ENCODE data around the gene MPLKIP. TPM values are rescaled to one million over a fixed set of nuclear protein-coding genes. Genes with fewer than 3 reads are reported as not detected.
"Not testable (repeated sequence)": the region's sequence is repeated elsewhere in the genome, so short reads cannot be mapped to it uniquely, and the experiment has no call there.

The MPLKIP gene
- total and polyA plus RNA-seq, 2 experiments from 2014 or later, result 44.6 to 51.5 TPM

DNA sequence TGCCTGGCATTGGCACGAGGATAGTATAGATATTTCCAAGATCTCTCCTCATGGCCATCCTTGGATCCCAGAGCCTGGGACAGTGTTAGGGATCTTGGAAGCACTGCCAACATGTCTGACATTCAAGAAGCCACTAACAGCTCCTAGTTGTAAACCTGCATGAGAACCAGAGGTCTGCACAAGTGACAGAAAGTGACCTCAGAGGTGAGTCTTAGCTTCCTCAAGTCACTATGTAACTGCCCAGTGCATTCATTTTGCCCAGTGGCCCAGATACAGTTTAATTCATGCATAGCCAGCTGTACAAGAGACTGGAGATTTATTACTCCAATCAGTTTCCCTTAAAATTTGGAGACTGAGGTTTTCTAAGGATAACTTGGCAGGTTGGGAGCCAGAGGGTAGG is 17.1 kb upstream of the MPLKIP start:
- Histone ChIP-seq H3K27ac (no peak overlapping the region), H3K9me2 (ENCODE audit: insufficient read depth) (no peaks in the 10 kb centered on the region), H3K36me3 (ENCODE audit: low read depth) (no peaks in the 10 kb centered on the region), H4K20me1 (ENCODE audit: insufficient read depth) (no peaks in the 10 kb centered on the region), H3K79me2 (ENCODE audit: insufficient read depth) (no peaks in the 10 kb centered on the region), H3K27me3 (replicated peaks; ENCODE audit: insufficient read depth) (no peaks in the 10 kb centered on the region), H3K4me1 (ENCODE audit: insufficient read depth) (no peaks in the 10 kb centered on the region), H3K9ac (no peak overlapping the region), H3K9me3 (ENCODE audit: low read depth) (no peaks in the 10 kb centered on the region), H3K4me2 (ENCODE audit: unreplicated experiment) (no peak overlapping the region), H3F3A (ENCODE audit: insufficient read depth) (no peaks in the 10 kb centered on the region), H2AFZ (no peak overlapping the region), H3K4me3 (no peak overlapping the region)
- TF ChIP-seq EZH2 (IDR thresholded peaks at IDR 0.05; ENCODE audit: insufficient read depth, poor library complexity, severe bottlenecking) (no peak), EZH2phosphoT487 (IDR thresholded peaks at IDR 0.05; ENCODE audit: insufficient read depth, low read depth) (no peak)
- in situ Hi-C loops (cut with MboI), result no loop called here
- DNase-seq, result no peak
- 89 to 96% methylated on average over 1 of the region's 1 CpG for WGBS, 2 experiments (ENCODE audit: low coverage in 1 of 2, low lambda C conversion rate in 2 of 2, missing lambda C conversion rate in 2 of 2)

DNA sequence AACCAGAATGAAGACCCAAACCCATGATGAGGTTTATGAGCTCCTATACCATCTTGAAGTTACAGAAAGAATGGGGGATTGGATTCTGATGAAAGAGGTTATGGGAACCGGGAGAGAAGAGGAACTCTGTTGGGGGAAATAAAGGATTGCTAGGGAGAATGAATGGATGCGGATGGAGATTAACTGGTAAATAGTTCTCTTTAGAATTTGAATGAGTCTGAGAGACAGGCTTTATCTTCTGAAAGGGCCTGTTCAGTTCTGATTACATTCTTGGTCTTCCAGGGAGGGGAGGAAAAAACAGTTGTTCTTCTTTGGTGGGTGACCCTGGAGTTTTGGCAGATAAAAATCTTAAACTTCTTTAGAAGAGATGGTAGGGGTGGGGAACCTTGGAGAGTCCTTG is 14.2 kb upstream of the MPLKIP start:
- H3K9ac ChIP-seq, result no peak overlapping the region
- no peaks in the 10 kb centered on the region for H3K79me2 ChIP-seq (ENCODE audit: insufficient read depth)
- 97 to 98% methylated on average over 2 of the region's 2 CpGs for WGBS, 2 experiments (ENCODE audit: low coverage in 1 of 2, low lambda C conversion rate in 2 of 2, missing lambda C conversion rate in 2 of 2)
- in situ Hi-C loops (cut with MboI), result no loop called here
- no peaks in the 10 kb centered on the region for H3K36me3 ChIP-seq (ENCODE audit: low read depth)
- no peak for DNase-seq
- H4K20me1 ChIP-seq (ENCODE audit: insufficient read depth), result no peaks in the 10 kb centered on the region
- H2AFZ ChIP-seq, result no peak overlapping the region
- no peaks in the 10 kb centered on the region for H3F3A ChIP-seq (ENCODE audit: insufficient read depth)
- TF ChIP-seq EZH2 (IDR thresholded peaks at IDR 0.05; ENCODE audit: insufficient read depth, poor library complexity, severe bottlenecking) (no peak), EZH2phosphoT487 (IDR thresholded peaks at IDR 0.05; ENCODE audit: insufficient read depth, low read depth) (no peak)
- H3K27ac ChIP-seq, result no peak overlapping the region
- H3K4me1 ChIP-seq (ENCODE audit: insufficient read depth), result no peaks in the 10 kb centered on the region
- no peaks in the 10 kb centered on the region for H3K9me3 ChIP-seq (ENCODE audit: low read depth)
- H3K4me3 ChIP-seq, result no peak overlapping the region
- H3K4me2 ChIP-seq (ENCODE audit: unreplicated experiment), result no peak overlapping the region
- no peaks in the 10 kb centered on the region for H3K9me2 ChIP-seq (ENCODE audit: insufficient read depth)
- H3K27me3 ChIP-seq (replicated peaks; ENCODE audit: insufficient read depth), result no peaks in the 10 kb centered on the region

DNA sequence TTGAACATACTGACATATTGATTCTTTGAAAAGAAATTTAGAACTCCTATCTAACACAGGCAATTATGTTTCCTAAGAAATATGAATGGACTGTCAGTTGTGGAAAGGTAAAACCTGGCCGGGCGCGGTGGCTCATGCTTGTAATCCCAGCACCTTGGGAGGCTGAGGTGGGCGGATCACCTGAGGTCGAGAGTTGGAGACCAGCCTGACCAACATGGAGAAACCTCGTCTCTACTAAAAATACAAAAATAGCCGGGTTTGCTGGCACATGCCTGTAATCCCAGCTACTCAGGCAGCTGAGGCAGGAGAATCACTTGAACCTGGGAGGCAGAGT is 13.8 kb upstream of the MPLKIP start:
- 95 to 96% methylated on average over 7 of the region's 7 CpGs for WGBS, 2 experiments (ENCODE audit: low coverage in 1 of 2, low lambda C conversion rate in 2 of 2, missing lambda C conversion rate in 2 of 2)
- H3K4me2 ChIP-seq (ENCODE audit: unreplicated experiment); DNase-seq; H4K20me1 ChIP-seq (ENCODE audit: insufficient read depth); H3K4me3 ChIP-seq; H3K9me2 ChIP-seq (ENCODE audit: insufficient read depth); H3K9ac ChIP-seq; H3F3A ChIP-seq (ENCODE audit: insufficient read depth); in situ Hi-C loops (cut with MboI); H3K9me3 ChIP-seq (ENCODE audit: low read depth); H3K27ac ChIP-seq; H3K27me3 ChIP-seq (replicated peaks; ENCODE audit: insufficient read depth); H3K36me3 ChIP-seq (ENCODE audit: low read depth); H2AFZ ChIP-seq; H3K4me1 ChIP-seq (ENCODE audit: insufficient read depth); H3K79me2 ChIP-seq (ENCODE audit: insufficient read depth): not testable (repeated sequence)

DNA sequence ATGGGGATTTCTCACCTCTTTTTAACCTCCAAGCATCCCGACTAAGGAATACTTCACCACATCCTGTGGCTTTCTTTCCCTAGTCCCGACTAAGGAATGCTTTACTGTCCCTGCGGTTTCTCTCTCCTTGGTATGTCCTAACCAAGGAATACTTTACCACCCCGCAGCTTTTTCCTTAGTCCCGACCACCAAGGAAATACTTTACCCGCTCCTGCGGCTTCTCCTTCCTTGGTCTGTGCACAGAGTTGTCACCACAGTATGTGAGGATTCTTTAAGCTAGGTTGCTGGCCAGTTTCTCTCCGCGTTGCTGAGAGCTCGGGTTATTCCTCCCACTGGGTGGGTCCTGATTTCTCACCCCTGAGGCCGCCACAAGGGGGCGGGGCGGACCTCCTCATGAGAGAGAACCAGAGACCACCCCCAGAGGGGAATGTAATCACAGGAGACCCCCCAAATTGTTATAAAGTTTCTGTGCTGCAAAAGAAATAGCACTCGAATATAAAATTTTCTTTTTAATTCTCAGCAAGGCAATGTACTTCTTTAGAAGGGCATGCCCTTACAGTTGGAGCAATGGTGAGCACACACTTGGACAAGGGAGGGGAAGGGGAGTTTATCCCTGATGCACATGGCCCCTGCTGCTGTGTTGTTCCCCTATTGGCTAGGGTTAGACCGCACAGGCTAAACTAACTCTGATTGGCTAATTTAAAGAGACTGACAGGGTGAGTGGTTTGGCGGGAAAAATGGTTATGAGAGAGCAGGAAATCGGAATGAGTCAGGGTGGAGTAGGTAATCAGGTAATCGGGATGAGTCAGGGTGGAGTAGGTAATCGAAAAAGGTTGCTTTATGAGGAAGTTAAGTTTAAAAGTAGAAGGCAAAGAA is 13.2 kb upstream of the MPLKIP start:
- H3K4me3 ChIP-seq, result no peak overlapping the region

DNA sequence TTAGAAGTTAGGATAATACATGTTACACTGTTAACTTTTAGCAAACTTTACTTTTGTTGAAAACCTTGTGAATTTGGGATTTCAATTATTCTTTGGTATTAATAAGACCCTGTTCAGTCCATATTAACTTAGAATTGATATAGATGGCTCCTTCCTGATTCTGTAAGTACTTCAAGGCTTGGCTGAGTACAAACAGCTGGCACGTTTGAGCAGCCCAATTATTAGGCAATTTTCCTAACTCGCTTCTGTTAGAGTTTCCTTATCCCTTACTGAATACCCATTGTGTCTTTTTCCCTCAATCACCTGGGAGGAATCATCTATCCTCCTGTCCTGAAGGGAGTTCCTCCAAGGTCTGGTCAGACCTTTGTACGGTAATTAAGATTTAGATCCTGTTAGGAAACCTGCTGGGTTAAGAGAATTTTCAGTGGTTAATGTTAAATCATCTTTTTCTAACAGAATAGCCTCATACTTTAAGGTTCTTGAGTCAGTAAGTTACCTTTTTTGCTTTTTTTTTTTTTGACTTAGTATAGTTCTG is 11.2 kb upstream of the MPLKIP start:
- not testable (repeated sequence) for H3K4me3 ChIP-seq, DNase-seq

More for the DNA sequence above, 13.2 kb upstream of the MPLKIP start:
- Histone ChIP-seq H3K27me3 (replicated peaks; ENCODE audit: insufficient read depth) (no peaks in the 10 kb centered on the region), H2AFZ (no peak overlapping the region), H4K20me1 (ENCODE audit: insufficient read depth) (no peaks in the 10 kb centered on the region), H3K9ac (no peak overlapping the region), H3K27ac (no peak overlapping the region), H3K4me1 (ENCODE audit: insufficient read depth) (no peaks in the 10 kb centered on the region), H3K36me3 (ENCODE audit: low read depth) (no peaks in the 10 kb centered on the region), H3K9me2 (ENCODE audit: insufficient read depth) (no peaks in the 10 kb centered on the region), H3K79me2 (ENCODE audit: insufficient read depth) (no peaks in the 10 kb centered on the region), H3K4me2 (ENCODE audit: unreplicated experiment) (no peak overlapping the region), H3K9me3 (ENCODE audit: low read depth) (no peaks in the 10 kb centered on the region), H3F3A (ENCODE audit: insufficient read depth) (no peaks in the 10 kb centered on the region)
- no peak for DNase-seq
- TF ChIP-seq EZH2phosphoT487 (IDR thresholded peaks at IDR 0.05; ENCODE audit: insufficient read depth, low read depth) (no peak), EZH2 (IDR thresholded peaks at IDR 0.05; ENCODE audit: insufficient read depth, poor library complexity, severe bottlenecking) (no peak)
- 80 to 81% methylated on average over 17 to 19 of the region's 19 CpGs for WGBS, 2 experiments (ENCODE audit: low coverage in 1 of 2, low lambda C conversion rate in 2 of 2, missing lambda C conversion rate in 2 of 2)
- in situ Hi-C loops (cut with MboI), result no loop called here

DNA sequence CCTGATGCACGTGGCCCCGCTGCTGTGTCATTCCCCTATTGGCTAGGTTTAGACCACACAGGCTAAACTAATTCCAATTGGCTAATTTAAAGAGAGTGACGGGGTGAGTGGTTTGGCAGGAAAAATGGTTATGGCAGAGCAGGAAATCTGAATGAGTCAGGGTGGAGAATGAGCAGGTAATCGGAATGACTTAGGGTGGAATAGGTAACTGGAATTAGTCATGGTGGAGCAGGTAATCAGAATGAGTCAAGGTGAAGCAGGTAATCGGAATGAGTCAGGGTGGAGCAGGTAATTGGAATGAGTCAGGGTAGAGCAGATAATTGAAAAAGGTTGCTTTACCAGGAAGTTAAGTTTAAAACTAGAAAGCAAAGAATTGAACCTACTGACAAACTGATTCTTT is 7.5 kb upstream of the MPLKIP start:
- H3K4me1 ChIP-seq (ENCODE audit: insufficient read depth); H3F3A ChIP-seq (ENCODE audit: insufficient read depth); H3K9ac ChIP-seq; in situ Hi-C loops (cut with MboI); H3K4me2 ChIP-seq (ENCODE audit: unreplicated experiment); H3K27me3 ChIP-seq (replicated peaks; ENCODE audit: insufficient read depth); H2AFZ ChIP-seq; H3K9me3 ChIP-seq (ENCODE audit: low read depth); H4K20me1 ChIP-seq (ENCODE audit: insufficient read depth); H3K4me3 ChIP-seq; H3K27ac ChIP-seq; DNase-seq; H3K9me2 ChIP-seq (ENCODE audit: insufficient read depth); H3K36me3 ChIP-seq (ENCODE audit: low read depth); H3K79me2 ChIP-seq (ENCODE audit: insufficient read depth): not testable (repeated sequence)
- WGBS, 2 experiments (ENCODE audit: low coverage in 1 of 2, low lambda C conversion rate in 2 of 2, missing lambda C conversion rate in 2 of 2), result 89 to 93% methylated on average over 5 of the region's 5 CpGs

More for the DNA sequence above, 11.2 kb upstream of the MPLKIP start:
- in situ Hi-C loops (cut with MboI); H3F3A ChIP-seq (ENCODE audit: insufficient read depth); H3K4me1 ChIP-seq (ENCODE audit: insufficient read depth); H3K79me2 ChIP-seq (ENCODE audit: insufficient read depth); H3K9ac ChIP-seq; H3K9me2 ChIP-seq (ENCODE audit: insufficient read depth); H2AFZ ChIP-seq; H3K27ac ChIP-seq; H3K9me3 ChIP-seq (ENCODE audit: low read depth); H3K27me3 ChIP-seq (replicated peaks; ENCODE audit: insufficient read depth); H3K4me2 ChIP-seq (ENCODE audit: unreplicated experiment); H3K36me3 ChIP-seq (ENCODE audit: low read depth); H4K20me1 ChIP-seq (ENCODE audit: insufficient read depth): not testable (repeated sequence)
- WGBS, 2 experiments (ENCODE audit: low coverage in 1 of 2, low lambda C conversion rate in 2 of 2, missing lambda C conversion rate in 2 of 2), result 52 to 60% methylated on average over 3 of the region's 3 CpGs

DNA sequence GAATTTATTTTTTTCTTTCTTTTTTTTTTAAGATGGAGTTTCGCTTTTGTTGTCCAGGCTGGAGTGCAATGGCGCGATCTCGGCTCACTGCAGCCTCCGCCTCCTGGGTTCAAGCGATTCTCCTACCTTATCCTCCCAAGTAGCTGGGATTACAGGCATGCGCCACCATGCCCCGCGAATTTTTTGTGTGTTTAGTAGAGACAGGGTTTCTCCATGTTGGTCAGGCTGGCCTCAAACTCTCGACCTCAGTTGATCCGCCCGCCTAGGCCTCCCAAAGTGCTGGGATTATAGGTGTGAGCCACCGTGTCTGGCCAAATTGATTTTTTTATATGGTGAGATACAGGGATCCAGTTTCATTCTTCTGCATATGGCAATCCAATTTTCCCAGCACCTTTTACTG is 5.5 kb upstream of the MPLKIP start:
- not testable (repeated sequence) for H2AFZ ChIP-seq
- 94 to 95% methylated on average over 13 of the region's 13 CpGs for WGBS, 2 experiments (ENCODE audit: low coverage in 1 of 2, low lambda C conversion rate in 2 of 2, missing lambda C conversion rate in 2 of 2)

More for the DNA sequence above, 5.5 kb upstream of the MPLKIP start:
- H4K20me1 ChIP-seq (ENCODE audit: insufficient read depth); H3F3A ChIP-seq (ENCODE audit: insufficient read depth); H3K4me2 ChIP-seq (ENCODE audit: unreplicated experiment); H3K27me3 ChIP-seq (replicated peaks; ENCODE audit: insufficient read depth); H3K79me2 ChIP-seq (ENCODE audit: insufficient read depth); H3K9me2 ChIP-seq (ENCODE audit: insufficient read depth); H3K4me1 ChIP-seq (ENCODE audit: insufficient read depth); H3K9me3 ChIP-seq (ENCODE audit: low read depth); H3K9ac ChIP-seq; DNase-seq; H3K36me3 ChIP-seq (ENCODE audit: low read depth); H3K27ac ChIP-seq; in situ Hi-C loops (cut with MboI); H3K4me3 ChIP-seq: not testable (repeated sequence)
